ENCODE results near the gene RGS8. TPM values are rescaled to one million over a fixed set of nuclear protein-coding genes. Genes with fewer than 3 reads are reported as not detected.

RGS8 gene
- polyA plus RNA-seq, 2 of the 4 experiments (the other 2 are of a cell fraction): not detected

GRCh38 chr1:182709225-182709764 lies 24.9 kb upstream of the RGS8 start:
- TF ChIP-seq PHF8 (IDR thresholded peaks at IDR 0.05; ENCODE audit: borderline replicate concordance, low read depth) (no peak), EP300 (IDR thresholded peaks at IDR 0.05) (no peak), SMC3 (IDR thresholded peaks at IDR 0.05) (no peak)
- TF ChIP-seq, protein P1, sequence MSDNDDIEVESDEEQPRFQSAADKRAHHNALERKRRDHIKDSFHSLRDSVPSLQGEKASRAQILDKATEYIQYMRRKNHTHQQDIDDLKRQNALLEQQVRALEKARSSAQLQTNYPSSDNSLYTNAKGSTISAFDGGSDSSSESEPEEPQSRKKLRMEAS (IDR thresholded peaks at IDR 0.05): no peak
- FAIRE-seq (no peak), ATAC-seq (no peak), DNase-seq (ENCODE audit: low read depth in 1 of 2, low spot score in 1 of 2) (no peak)
- no peaks in the 10 kb centered on the region for H3K9me3 ChIP-seq
- ChIA-PET POLR2A (no interaction called here), CTCF (no interaction called here)
- H3K4me3 ChIP-seq: no peak overlapping the region
- no peak overlapping the region for H3K4me2 ChIP-seq
- 14% methylated on average over 1 of the region's 1 CpG for WGBS (ENCODE audit: missing lambda C conversion rate)
- H3K27ac ChIP-seq: no peak overlapping the region
- no peaks in the 10 kb centered on the region for H3K4me1 ChIP-seq

DNA sequence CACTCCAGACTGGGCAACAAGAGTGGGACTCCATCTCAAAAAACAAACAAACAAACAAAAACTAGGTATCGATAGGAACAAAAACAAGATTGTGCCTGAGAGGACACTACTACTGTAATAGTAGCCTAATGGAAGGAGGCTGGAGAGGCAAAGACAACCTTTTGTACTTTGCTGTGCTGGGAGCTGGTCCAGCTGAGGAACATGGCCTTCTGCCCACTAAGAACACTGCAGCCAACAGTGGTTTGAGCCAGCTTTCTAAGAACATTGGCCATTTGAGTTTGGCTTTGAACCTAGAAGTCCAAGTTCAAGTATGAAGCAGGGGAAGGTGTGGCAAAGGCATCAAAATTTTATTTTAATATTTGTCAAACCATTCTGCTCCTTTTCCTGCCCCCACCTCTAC lies 22.7 kb upstream of the RGS8 start:
- H3K9me3 ChIP-seq: no peaks in the 10 kb centered on the region
- 88% methylated on average over 1 of the region's 1 CpG for WGBS (ENCODE audit: missing lambda C conversion rate)
- no peaks in the 10 kb centered on the region for H3K4me1 ChIP-seq
- TF ChIP-seq HOXB5 (CRISPR knock-in tag; IDR thresholded peaks at IDR 0.05): no peak
- TF ChIP-seq, protein P2, sequence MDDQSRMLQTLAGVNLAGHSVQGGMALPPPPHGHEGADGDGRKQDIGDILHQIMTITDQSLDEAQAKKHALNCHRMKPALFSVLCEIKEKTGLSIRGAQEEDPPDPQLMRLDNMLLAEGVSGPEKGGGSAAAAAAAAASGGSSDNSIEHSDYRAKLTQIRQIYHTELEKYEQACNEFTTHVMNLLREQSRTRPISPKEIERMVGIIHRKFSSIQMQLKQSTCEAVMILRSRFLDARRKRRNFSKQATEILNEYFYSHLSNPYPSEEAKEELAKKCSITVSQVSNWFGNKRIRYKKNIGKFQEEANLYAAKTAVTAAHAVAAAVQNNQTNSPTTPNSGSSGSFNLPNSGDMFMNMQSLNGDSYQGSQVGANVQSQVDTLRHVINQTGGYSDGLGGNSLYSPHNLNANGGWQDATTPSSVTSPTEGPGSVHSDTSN (IDR thresholded peaks at IDR 0.05): no peak
- no peak for TF ChIP-seq CHD2 (IDR thresholded peaks at IDR 0.05; ENCODE audit: low read length, partially characterized antibody)
- TF ChIP-seq POLR2A (IDR thresholded peaks at IDR 0.05; ENCODE audit: low read length): no peak
- ATAC-seq: no peak
- FAIRE-seq: no peak
- no peak overlapping the region for H3K27ac ChIP-seq
- H3K4me3 ChIP-seq: no peak overlapping the region
- H3K4me2 ChIP-seq: no peak overlapping the region
- DNase-seq (ENCODE audit: low read depth in 1 of 2, low spot score in 1 of 2): no peak
- ChIA-PET POLR2A (no interaction called here), CTCF (no interaction called here)

- ATAC-seq (no peak), FAIRE-seq (no peak), DNase-seq (ENCODE audit: low read depth in 1 of 2, low spot score in 1 of 2) (no peak)
- CTCF ChIA-PET: no interaction called here
- POLR2A ChIA-PET: no interaction called here
- Histone ChIP-seq H3K27ac (no peak overlapping the region), H3K4me2 (no peak overlapping the region), H3K4me1 (no peaks in the 10 kb centered on the region), H3K4me3 (no peak overlapping the region), H3K9me3 (no peaks in the 10 kb centered on the region)
- 25% methylated on average over 2 of the region's 2 CpGs for WGBS (ENCODE audit: missing lambda C conversion rate)
- TF ChIP-seq EHMT2 (IDR thresholded peaks at IDR 0.05; ENCODE audit: low read depth) (no peak), BCL3 (IDR thresholded peaks at IDR 0.05) (no peak), JUNB (IDR thresholded peaks at IDR 0.05) (no peak), HOXB5 (CRISPR knock-in tag; IDR thresholded peaks at IDR 0.05) (no peak), JUN (IDR thresholded peaks at IDR 0.05) (no peak), HDAC2 (IDR thresholded peaks at IDR 0.05) (no peak)
Measured at GRCh38 chr1:182704677-182705076, 20.3 kb upstream of the RGS8 start.

GRCh38 chr1:182703539-182703938 lies 19.2 kb upstream of the RGS8 start:
- POLR2A ChIA-PET: no interaction called here
- no peak for FAIRE-seq
- no peak overlapping the region for H3K27ac ChIP-seq

More at GRCh38 chr1:182703539-182703938, 19.2 kb upstream of the RGS8 start:
- Histone ChIP-seq H3K4me3 (no peak overlapping the region), H3K4me1 (no peaks in the 10 kb centered on the region), H3K9me3 (no peaks in the 10 kb centered on the region), H3K4me2 (no peak overlapping the region)
- WGBS (ENCODE audit: missing lambda C conversion rate): 28% methylated on average over 4 of the region's 4 CpGs
- TF ChIP-seq RARB (CRISPR knock-in tag; IDR thresholded peaks at IDR 0.05) (no peak), REST (IDR thresholded peaks at IDR 0.05) (no peak), FOSB (CRISPR knock-in tag; IDR thresholded peaks at IDR 0.05) (no peak), HOXA7 (CRISPR knock-in tag; IDR thresholded peaks at IDR 0.05) (no peak), GATA3 (IDR thresholded peaks at IDR 0.05; ENCODE audit: borderline replicate concordance) (no peak), RFX5 (IDR thresholded peaks at IDR 0.05) (no peak), NPAS2 (CRISPR knock-in tag; IDR thresholded peaks at IDR 0.05; ENCODE audit: borderline replicate concordance) (no peak), JUN (IDR thresholded peaks at IDR 0.05) (no peak), BHLHE40 (IDR thresholded peaks at IDR 0.05; ENCODE audit: low read depth, low read length) (no peak), POLR2AphosphoS2 (conservative IDR thresholded peaks at IDR 0.05; ENCODE audit: low read length) (no peak), ZSCAN20 (CRISPR knock-in tag; IDR thresholded peaks at IDR 0.05) (no peak), POLR2A (IDR thresholded peaks at IDR 0.05; ENCODE audit: low read length) (no peak), MYC (IDR thresholded peaks at IDR 0.05; ENCODE audit: borderline replicate concordance, low read length) (no peak), CHD4 (IDR thresholded peaks at IDR 0.05; ENCODE audit: borderline replicate concordance) (no peak)
- no peak for DNase-seq (ENCODE audit: low read depth in 1 of 2, low spot score in 1 of 2)
- CTCF ChIA-PET: no interaction called here
- ATAC-seq: no peak
